GM18519 (cell line): ENCODE results near the gene ZFHX3.
"Not testable (repeated sequence)": the region's sequence is repeated elsewhere in the genome, so short reads cannot be mapped to it uniquely, and the experiment has no call there.

Source experiments
- ATAC-seq: cut with Tn5 transposase; IDR thresholded peaks from one replicate; pipeline ENCODE4 v1.9.1; 2021; ENCODE audit warnings: mild to moderate bottlenecking, moderate library complexity; ENCODE audit not compliant: unreplicated experiment, low FRiP score

The ZFHX3 gene

GRCh38 chr16:73006026-73006425, 41.9 kb downstream of the ZFHX3 start:
- ATAC-seq, result no peak

GRCh38 chr16:73002866-73003265, 45.1 kb downstream of the ZFHX3 start:
- ATAC-seq, result no peak

- no peak for ATAC-seq
Measured at GRCh38 chr16:73000907-73001521, 46.9 kb downstream of the ZFHX3 start.

- no peak for ATAC-seq
Measured at GRCh38 chr16:73000020-73000906, 47.7 kb downstream of the ZFHX3 start.

- no peak for ATAC-seq
Measured at GRCh38 chr16:72999541-73000019, 48.3 kb downstream of the ZFHX3 start.

GRCh38 chr16:72997141-72997542, 50.8 kb downstream of the ZFHX3 start:
- no peak for ATAC-seq

- ATAC-seq, result no peak
Measured at GRCh38 chr16:72996291-72997062, 51.5 kb downstream of the ZFHX3 start.

- ATAC-seq, result not testable (repeated sequence)
Measured at GRCh38 chr16:72995882-72996270, 52.1 kb downstream of the ZFHX3 start.

- ATAC-seq, result no peak
Measured at GRCh38 chr16:72995151-72995881, 52.6 kb downstream of the ZFHX3 start.

- ATAC-seq, result no peak
Measured at GRCh38 chr16:72992142-72992601, 55.8 kb downstream of the ZFHX3 start.

- ATAC-seq, result no peak
Measured at GRCh38 chr16:72991644-72992043, 56.3 kb downstream of the ZFHX3 start.

- ATAC-seq, result no peak
Measured at GRCh38 chr16:72991211-72991610, 56.7 kb downstream of the ZFHX3 start.

GRCh38 chr16:72990571-72990970, 57.4 kb downstream of the ZFHX3 start:
- ATAC-seq, result no peak

- no peak for ATAC-seq
Measured at GRCh38 chr16:72989579-72990551, 58.1 kb downstream of the ZFHX3 start.

- ATAC-seq, result not testable (repeated sequence)
Measured at GRCh38 chr16:72989203-72989578, 58.7 kb downstream of the ZFHX3 start.

GRCh38 chr16:72988569-72988968, 59.4 kb downstream of the ZFHX3 start:
- no peak for ATAC-seq

- no peak for ATAC-seq
Measured at GRCh38 chr16:72987480-72987901, 60.4 kb downstream of the ZFHX3 start.

- ATAC-seq, result no peak
Measured at GRCh38 chr16:72985995-72986394, 61.9 kb downstream of the ZFHX3 start.
